Brain microvascular endothelial cell (primary cell): ENCODE measurements around the gene IL31RA.

ENCODE experiments used
- DNase-seq: peaks from one replicate; pipeline ENCODE4 v3.0.0-alpha.2; 2020
- H3K27ac ChIP-seq: fragments of 250-450 bp; sonication (Bioruptor Pico); 2 replicates; pipeline ENCODE4 v1.5.1; 2020; ENCODE audit warnings: mild to moderate bottlenecking, moderate library complexity
- H3K27me3 ChIP-seq: fragments of 250-450 bp; sonication (Bioruptor Pico); replicated peaks from 2 replicates; pipeline ENCODE4 v1.5.1; 2020; ENCODE audit warnings: mild to moderate bottlenecking
- H3K36me3 ChIP-seq: fragments of 250-450 bp; sonication (Bioruptor Pico); replicated peaks from 2 replicates; pipeline ENCODE4 v1.5.1; 2020; ENCODE audit warnings: mild to moderate bottlenecking
- H3K4me3 ChIP-seq: 2 replicates; pipeline ENCODE4 v1.5.1; 2011; ENCODE audit warnings: low read depth, mild to moderate bottlenecking, control low read depth, low read length, moderate library complexity
- in situ Hi-C: cut with HindIII; loops from 2 replicates; pipeline ENCODE4 v1.10.0; 2017; ENCODE audit warnings: low sequenced_read_pairs, low pct_ligation_motif_present
- TF ChIP-seq, protein P1 (sequence below): IDR thresholded peaks from 2 replicates; pipeline ENCODE4 v1.5.1; 2011; ENCODE audit warnings: low read depth, mild to moderate bottlenecking, moderate library complexity, low read length, control low read depth, inconsistent platforms; ENCODE audit errors: missing control alignments

IL31RA gene

DNA sequence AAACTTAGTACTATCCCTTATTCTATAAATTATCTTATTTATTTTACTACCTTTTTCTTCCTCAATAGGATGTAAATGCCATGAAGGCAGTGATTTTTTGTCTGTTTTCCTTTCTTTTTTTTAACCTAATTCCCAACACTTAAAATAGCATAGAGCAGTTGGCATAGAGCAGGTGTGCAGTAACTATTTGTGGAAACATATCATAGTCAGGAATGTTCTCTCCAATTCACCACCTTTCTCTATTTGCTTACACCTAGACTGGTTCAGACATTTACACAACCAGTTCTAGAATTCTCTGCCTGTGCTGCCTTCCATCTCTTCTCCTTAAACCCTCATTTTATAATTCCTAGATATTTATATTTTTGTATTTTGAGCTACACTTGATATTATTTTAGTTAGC, 49.6 kb downstream of the IL31RA start:
- H3K27ac ChIP-seq = no peak overlapping the region
- no peak for DNase-seq
- H3K36me3 ChIP-seq = no peaks in the 10 kb centered on the region
- in situ Hi-C loops = no loop called here
- TF ChIP-seq, protein P1, sequence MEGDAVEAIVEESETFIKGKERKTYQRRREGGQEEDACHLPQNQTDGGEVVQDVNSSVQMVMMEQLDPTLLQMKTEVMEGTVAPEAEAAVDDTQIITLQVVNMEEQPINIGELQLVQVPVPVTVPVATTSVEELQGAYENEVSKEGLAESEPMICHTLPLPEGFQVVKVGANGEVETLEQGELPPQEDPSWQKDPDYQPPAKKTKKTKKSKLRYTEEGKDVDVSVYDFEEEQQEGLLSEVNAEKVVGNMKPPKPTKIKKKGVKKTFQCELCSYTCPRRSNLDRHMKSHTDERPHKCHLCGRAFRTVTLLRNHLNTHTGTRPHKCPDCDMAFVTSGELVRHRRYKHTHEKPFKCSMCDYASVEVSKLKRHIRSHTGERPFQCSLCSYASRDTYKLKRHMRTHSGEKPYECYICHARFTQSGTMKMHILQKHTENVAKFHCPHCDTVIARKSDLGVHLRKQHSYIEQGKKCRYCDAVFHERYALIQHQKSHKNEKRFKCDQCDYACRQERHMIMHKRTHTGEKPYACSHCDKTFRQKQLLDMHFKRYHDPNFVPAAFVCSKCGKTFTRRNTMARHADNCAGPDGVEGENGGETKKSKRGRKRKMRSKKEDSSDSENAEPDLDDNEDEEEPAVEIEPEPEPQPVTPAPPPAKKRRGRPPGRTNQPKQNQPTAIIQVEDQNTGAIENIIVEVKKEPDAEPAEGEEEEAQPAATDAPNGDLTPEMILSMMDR = no peak
- H3K27me3 ChIP-seq = no peaks in the 10 kb centered on the region
- H3K4me3 ChIP-seq = no peak overlapping the region

DNA sequence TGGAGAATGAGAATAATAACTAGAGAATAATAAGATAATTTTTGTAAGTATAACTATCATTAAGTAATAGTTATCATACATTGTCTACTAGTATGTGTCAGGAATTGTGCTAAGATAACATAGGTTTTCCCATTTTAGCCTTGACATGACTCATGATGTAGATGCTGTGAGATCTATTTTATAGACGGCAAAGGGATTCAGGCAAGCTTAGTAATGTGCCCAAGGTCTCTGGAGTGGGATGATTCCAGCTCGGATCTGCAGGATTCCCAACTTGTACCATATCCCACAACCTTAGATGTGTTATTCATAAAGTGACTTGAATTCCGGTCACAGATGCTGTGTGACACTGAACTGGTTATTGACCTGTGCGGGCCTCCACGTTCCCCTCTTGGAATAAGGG, 51.5 kb downstream of the IL31RA start:
- Histone ChIP-seq H3K4me3 (no peak overlapping the region), H3K27ac (no peak overlapping the region), H3K27me3 (no peaks in the 10 kb centered on the region), H3K36me3 (no peaks in the 10 kb centered on the region)
- TF ChIP-seq, protein P1 = no peak
- in situ Hi-C loops = no loop called here
- DNase-seq = no peak

DNA sequence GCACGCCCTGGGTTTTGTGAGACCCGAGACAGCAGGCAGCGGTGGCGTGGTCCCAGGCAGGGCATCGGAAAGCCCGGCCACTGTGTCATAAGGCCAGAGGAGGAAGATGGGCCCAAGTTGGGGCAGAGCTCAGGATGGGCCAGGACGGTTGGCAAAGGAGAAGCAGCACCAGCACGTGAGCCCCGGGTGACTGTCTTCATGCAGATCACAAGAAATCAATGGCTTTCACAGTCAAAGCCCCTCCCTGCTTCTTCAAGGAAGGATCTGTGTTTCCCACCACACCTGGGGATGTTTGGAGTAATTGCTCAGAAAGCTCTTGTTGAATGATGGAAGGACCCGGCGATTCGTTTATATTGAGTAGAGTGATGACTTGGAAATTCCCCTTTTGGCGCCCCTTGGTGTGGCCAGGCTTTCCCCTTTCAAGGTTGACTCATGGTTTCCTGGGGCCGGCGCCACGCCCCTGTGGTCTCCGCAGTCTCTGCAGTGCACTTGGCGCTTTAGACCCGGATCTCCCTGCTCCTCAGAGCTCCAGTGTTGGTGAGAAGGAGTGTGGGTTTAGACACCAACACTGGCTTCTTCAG, 52.1 kb downstream of the IL31RA start:
- peak; percentile 69 for DNase-seq
- TF ChIP-seq, protein P1 = no peak
- Histone ChIP-seq H3K4me3 (no peak overlapping the region), H3K36me3 (no peaks in the 10 kb centered on the region), H3K27me3 (no peaks in the 10 kb centered on the region), H3K27ac (no peak overlapping the region)
- in situ Hi-C loops = no loop called here

DNA sequence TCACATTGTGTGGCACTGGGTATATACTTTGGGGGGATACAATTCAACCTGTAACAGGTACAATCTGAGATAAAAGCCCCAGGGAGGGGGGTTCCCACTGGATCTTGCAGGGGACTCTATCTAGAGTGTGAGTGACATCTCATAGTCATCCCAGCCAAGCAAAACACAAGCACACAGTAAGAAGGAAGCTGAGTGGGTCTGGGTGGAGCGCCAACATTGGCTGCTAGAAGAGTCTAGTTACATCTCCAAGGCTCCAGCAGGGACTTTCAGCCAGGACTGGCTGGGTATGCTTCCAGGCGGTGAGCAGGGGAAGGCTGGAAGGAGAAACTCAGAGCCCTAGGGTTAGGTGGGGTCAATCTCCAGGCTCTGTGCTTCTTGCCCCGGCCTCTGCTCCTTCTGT, 53.0 kb downstream of the IL31RA start:
- in situ Hi-C loops = no loop called here
- Histone ChIP-seq H3K4me3 (no peak overlapping the region), H3K36me3 (no peaks in the 10 kb centered on the region), H3K27ac (no peak overlapping the region), H3K27me3 (no peaks in the 10 kb centered on the region)
- TF ChIP-seq, protein P1 = no peak
- peak; percentile 77 for DNase-seq

DNA sequence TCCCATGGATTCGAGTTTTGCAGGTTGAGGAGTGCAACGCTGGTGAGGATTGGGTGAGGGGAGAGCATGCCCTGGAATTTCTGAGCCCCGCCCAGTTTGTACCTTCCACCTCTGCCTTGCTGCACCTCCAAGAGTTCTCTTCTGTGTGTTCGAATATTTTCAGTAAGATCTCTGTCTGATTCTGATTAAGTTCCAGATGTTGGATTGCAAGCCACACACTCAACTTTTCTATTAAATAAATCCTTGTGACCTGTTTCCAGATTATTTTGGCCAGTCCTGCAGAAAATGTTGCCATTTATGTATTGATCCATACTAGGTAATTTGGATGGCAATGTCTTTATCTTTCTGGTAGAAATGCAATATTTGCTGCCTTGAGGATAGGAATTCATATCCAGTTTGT, 54.1 kb downstream of the IL31RA start:
- no peaks in the 10 kb centered on the region for H3K36me3 ChIP-seq
- in situ Hi-C loops = no loop called here
- DNase-seq = no peak
- H3K27me3 ChIP-seq = no peaks in the 10 kb centered on the region
- no peak overlapping the region for H3K4me3 ChIP-seq
- no peak overlapping the region for H3K27ac ChIP-seq
- TF ChIP-seq, protein P1 = no peak

DNA sequence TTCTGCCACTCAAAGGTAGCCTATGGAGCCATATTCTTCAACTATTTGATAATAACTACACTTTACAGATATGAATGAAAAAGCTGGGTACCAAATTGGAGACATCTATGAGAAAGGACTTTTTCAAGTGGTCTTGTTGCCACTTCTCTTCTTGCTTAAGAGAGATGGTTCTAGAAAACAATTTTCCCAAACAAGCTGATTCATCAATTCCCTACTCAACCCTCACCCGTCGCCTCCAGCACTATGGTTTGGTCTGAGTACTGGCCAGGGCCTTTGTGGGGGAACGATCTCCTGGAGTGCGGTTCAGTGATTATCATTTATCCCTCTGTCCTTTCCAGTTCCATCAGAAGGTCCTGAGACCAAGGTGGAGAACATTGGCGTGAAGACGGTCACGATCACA, 56.8 kb downstream of the IL31RA start:
- Histone ChIP-seq H3K36me3 (no peaks in the 10 kb centered on the region), H3K4me3 (no peak overlapping the region), H3K27me3 (no peaks in the 10 kb centered on the region), H3K27ac (no peak overlapping the region)
- in situ Hi-C loops = no loop called here
- TF ChIP-seq, protein P1 = no peak
- no peak for DNase-seq
